ENCODE data around the gene ATP9A. TPM values are rescaled to one million over a fixed set of nuclear protein-coding genes. Genes with fewer than 3 reads are reported as not detected.
"Not testable (repeated sequence)": the region's sequence is repeated elsewhere in the genome, so short reads cannot be mapped to it uniquely, and the experiment has no call there.

The ATP9A gene
- total RNA-seq, 1 experiment from 2014 or later, result 0.20 TPM

DNA sequence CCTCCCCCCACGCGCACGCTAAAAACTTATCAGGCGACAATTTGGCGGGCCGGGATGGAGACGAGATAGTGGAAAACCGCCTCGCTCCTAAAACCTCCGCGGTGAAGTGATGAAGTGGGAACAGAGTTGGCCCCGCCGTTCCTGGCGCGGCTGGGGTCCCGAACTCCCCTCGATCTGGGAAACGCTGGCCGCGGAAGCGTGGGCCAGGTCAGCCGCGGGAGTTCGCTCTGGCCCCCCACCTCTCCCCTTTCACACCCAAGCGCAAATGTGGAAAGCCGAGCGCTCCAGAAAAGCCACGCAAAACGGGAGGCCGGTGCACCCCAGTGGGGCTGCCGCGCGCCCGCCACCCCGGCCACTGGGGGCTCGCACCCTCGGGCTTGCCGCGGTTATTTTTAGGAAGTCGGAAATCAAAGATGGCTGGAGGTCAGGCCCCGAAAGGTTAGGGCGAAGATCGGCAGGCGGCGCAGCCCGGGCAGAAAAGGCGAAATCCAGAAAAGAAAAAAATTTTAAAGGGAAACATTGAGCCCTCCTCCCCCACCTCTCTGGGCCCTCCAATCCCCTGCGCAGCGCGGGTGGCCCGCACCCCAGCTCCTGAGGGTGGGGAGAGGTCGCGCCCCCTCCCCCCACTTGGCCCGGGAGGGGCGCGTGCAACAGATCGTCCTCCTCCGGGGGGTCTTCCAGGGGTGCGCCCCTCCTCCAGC, 33.1 kb upstream of the ATP9A start:
- peaks cover 10% of the 10 kb centered on the region; the same call in 1 of the 2 replicates for H3K27me3 ChIP-seq
- H3K4me1 ChIP-seq, result no peaks in the 10 kb centered on the region
- no peak for DNase-seq
- no peaks in the 10 kb centered on the region for H3K9me3 ChIP-seq (replicated peaks)
- H3K36me3 ChIP-seq, result no peaks in the 10 kb centered on the region
- no peak overlapping the region for H3K27ac ChIP-seq
- H3K4me3 ChIP-seq, result no peak overlapping the region

DNA sequence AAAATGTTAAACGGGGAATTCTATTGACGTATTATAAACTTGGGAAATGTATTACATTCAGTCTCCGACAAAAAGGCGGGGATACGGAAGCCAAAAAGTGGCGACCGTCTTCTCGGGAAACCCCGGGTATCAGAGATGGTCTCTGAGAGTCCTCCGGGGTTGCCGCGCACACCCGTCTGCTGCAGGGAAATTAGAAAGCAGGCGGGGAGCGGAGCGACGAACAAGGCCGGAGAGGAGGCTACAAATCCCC, 32.6 kb upstream of the ATP9A start:
- Histone ChIP-seq H3K36me3 (no peaks in the 10 kb centered on the region), H3K27ac (no peak overlapping the region), H3K9me3 (replicated peaks) (no peaks in the 10 kb centered on the region), H3K4me3 (no peak overlapping the region), H3K27me3 (peaks cover 10% of the 10 kb centered on the region; the same call in 1 of the 2 replicates), H3K4me1 (no peaks in the 10 kb centered on the region)
- DNase-seq, result no peak

DNA sequence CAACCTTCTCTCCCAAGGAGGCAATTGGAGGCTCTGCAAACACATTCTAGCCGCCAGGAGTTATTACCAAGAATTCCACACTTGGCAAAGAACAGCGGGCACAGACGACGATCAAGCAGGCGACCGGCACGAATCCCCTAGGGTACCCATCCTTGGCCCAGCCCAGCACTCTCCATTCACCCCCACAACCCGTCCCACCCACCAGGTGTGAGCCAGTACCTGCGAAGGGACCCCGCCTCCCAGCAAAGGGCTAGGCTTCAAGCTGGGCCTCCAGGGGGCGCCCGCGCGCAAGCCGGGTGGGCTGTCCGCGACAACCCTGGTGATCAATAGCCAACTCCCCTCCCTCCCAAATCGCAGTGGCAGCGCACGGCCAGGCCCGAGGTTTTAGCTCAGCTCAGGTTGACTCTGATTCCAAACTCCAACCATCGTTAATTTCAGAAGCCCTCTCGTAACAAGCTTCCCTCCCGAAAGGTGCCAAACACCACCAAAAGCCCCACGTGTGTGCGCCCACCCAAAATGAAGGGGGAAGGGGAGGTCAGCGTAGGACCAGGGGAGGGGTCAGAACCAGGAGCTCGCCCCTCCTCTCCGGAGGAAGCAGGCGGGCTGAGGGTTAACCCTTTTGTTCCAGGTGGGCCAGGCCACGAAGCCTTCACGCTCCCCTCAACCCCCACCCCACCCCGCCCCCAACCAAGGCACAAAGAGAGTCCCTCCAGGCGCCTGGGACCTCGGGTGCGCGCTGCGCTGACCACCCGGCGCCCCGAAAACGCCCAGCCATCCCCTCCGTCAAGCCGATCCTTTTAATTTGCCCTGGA, 32.1 kb upstream of the ATP9A start:
- H3K27me3 ChIP-seq, result peaks cover 13% of the 10 kb centered on the region; the same call in 1 of the 2 replicates
- H3K9me3 ChIP-seq (replicated peaks), result no peaks in the 10 kb centered on the region
- H3K4me3 ChIP-seq, result no peak overlapping the region
- DNase-seq, result no peak
- H3K36me3 ChIP-seq, result no peaks in the 10 kb centered on the region
- no peak overlapping the region for H3K27ac ChIP-seq
- H3K4me1 ChIP-seq, result no peaks in the 10 kb centered on the region

DNA sequence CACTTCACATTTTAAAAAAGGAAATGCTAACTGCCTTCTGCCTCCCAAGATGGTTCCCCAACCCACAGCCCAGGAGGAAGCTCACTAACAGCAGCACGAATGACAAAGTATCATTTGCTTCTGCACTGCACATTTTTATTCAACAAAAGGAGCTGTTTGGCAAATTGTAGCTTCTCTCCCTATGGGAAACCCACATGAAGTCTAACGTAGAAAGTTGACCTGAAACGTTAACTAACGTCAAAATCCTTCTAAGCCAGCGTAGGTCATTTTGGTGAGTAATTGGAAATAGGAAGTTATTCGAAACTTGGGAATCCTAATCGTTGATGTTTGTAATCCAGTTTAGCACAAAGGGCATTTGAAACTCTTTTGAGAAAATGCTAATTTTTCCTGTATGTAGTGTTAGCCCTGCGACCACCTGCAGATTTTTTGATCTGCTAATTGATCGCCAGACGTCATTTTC, 31.2 kb upstream of the ATP9A start:
- H3K27me3 ChIP-seq, result peaks cover 13% of the 10 kb centered on the region; the same call in 1 of the 2 replicates
- H3K9me3 ChIP-seq (replicated peaks), result no peaks in the 10 kb centered on the region
- no peak for DNase-seq
- no peaks in the 10 kb centered on the region for H3K36me3 ChIP-seq
- H3K4me3 ChIP-seq, result no peak overlapping the region
- H3K4me1 ChIP-seq, result no peaks in the 10 kb centered on the region
- H3K27ac ChIP-seq, result no peak overlapping the region

DNA sequence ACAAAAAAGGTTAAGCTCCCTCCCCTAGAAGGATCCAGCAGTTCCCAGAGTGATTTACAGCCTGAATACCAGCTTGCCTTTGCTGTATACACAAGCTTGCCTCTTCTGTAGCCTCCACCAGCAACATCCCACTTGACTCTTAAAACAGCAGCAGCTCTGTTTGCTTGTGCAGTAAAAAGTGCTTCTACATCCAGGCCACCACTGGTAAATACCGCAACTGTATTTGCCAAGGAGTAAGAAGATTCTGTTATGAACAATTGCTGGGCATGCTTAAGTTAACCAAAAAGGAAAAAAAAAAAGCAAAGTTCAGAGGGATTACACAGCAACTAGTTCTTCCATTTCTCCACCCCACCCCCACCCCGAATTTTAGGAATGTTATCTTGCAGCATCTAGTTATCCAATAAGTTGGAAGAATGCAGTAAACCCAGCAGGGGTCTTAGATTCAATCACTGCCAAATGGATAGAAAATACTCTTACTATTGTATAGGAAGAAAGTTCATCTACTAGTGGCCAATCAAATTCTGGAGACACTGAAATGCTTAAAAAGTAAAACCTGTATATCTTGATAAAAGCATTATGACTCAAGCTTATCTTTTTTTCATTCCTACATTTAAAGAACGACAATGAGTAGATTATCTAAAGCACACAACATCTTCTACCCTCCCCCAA, 29.3 kb upstream of the ATP9A start:
- no peak overlapping the region for H3K27ac ChIP-seq
- no peaks in the 10 kb centered on the region for H3K9me3 ChIP-seq (replicated peaks)
- no peak for DNase-seq
- H3K36me3 ChIP-seq, result no peaks in the 10 kb centered on the region
- peaks cover 3% of the 10 kb centered on the region; the same call in 1 of the 2 replicates for H3K27me3 ChIP-seq
- no peak overlapping the region for H3K4me3 ChIP-seq
- H3K4me1 ChIP-seq, result no peaks in the 10 kb centered on the region

DNA sequence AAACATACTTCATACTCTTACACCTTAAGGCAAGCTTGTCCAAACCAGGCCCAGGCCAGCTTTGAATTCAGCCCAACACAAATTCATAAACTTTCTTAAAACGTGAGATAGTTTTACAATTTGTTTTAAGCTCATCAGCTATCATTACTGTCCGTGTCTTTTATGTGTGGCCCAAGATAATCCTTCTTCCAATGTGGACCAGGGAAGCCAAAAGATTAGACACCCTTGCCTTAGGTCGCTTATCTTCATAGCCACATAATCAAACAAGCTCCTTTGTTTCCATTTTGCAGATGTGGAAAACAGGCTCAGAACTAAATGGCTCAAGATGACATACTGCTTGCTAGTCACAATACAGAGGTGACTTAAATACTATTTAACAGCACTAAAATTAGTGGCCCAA, 28.1 kb upstream of the ATP9A start:
- no peak for DNase-seq
- Histone ChIP-seq H3K9me3 (replicated peaks) (no peaks in the 10 kb centered on the region), H3K27me3 (peaks cover 3% of the 10 kb centered on the region; the same call in 1 of the 2 replicates), H3K27ac (no peak overlapping the region), H3K4me1 (no peaks in the 10 kb centered on the region), H3K36me3 (no peaks in the 10 kb centered on the region), H3K4me3 (no peak overlapping the region)

DNA sequence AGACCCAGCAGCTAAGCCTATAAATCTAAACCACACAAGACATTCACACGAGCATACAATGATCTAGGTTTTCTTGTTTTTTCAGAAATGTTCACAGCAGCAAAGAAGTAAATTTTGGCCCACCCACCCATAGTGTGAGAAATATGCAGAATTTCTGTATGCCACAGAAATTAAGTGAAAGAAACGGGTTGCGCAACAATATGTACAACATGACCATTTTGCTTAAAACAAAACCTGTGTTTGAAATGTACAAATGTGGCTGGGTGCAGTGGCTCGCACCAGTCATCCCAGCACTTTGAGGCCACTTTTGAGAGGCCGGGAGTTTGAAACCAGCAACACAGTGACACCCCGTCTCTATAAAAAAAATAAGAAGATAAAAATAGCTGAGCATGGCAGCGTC, 24.8 kb upstream of the ATP9A start:
- Histone ChIP-seq H3K9me3 (replicated peaks) (no peaks in the 10 kb centered on the region), H3K27ac (no peak overlapping the region), H3K4me1 (no peaks in the 10 kb centered on the region), H3K36me3 (no peaks in the 10 kb centered on the region), H3K4me3 (no peak overlapping the region), H3K27me3 (peaks cover 11% of the 10 kb centered on the region; the same call in 1 of the 2 replicates)
- no peak for DNase-seq

DNA sequence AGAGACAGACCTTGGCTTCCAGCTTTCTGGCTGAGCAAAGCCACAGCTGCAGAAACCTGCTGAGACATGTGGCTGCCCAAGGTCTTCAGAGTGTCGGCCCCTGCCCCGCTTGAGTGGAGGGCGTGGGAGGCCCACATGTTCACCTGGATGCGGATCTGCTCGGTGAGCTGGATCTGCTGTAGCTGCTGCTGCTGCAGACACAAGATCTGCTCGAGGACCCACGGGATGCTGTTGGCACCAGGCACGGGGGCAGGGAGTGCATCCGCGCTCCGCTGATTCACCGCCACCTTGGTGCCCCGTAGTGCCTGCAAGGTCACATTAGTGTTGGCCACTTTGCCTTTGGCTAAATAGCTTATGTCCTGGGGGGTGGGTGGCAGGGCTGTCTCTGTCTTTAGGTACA, 23.4 kb upstream of the ATP9A start:
- Histone ChIP-seq H3K27ac (no peak overlapping the region), H3K36me3 (no peaks in the 10 kb centered on the region), H3K4me3 (no peak overlapping the region), H3K9me3 (replicated peaks) (no peaks in the 10 kb centered on the region), H3K4me1 (no peaks in the 10 kb centered on the region), H3K27me3 (peaks cover 11% of the 10 kb centered on the region; the same call in 1 of the 2 replicates)
- DNase-seq, result no peak

DNA sequence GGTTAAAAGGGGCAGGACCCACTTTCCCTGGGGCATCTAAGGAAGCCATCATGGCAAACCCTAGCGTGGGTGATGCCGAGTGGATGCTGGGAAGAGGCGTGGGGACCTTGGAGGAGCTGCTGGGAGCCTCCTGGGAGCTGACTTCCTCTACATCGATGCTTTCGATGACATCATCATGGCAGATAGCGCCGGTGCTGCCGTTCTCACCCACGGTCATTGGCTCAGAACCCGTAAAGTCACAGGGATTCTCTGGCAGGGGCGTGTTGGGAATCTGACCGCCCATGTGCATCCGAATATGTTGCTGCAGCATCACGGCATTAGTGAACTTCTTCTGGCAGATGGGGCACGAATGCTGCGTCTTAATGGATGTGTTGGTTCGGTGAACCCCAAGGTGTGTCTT, 22.1 kb upstream of the ATP9A start:
- no peaks in the 10 kb centered on the region for H3K36me3 ChIP-seq
- H3K4me3 ChIP-seq, result no peak overlapping the region
- H3K27ac ChIP-seq, result no peak overlapping the region
- DNase-seq, result no peak
- peaks cover 8% of the 10 kb centered on the region; the same call in 1 of the 2 replicates for H3K27me3 ChIP-seq
- no peaks in the 10 kb centered on the region for H3K4me1 ChIP-seq
- H3K9me3 ChIP-seq (replicated peaks), result no peaks in the 10 kb centered on the region

DNA sequence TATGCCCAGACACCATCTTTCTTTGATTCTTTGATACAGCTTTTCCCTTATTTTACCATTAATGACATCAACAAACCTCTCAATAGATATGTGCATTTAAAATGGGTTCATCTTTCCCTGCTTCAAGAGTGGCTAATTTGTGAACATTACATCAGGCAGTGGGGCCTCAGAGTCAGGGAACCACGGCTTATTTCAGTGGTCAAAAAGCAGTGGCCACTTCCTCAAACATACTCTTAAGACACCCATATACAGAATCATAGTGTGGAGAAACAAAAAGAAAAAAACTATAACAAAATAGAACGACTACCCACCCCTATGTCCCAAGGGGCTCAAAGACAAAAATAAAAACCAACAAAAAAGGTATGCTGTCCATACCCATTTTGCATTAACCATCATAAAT, 21.2 kb upstream of the ATP9A start:
- Histone ChIP-seq H3K36me3 (no peaks in the 10 kb centered on the region), H3K27ac (no peak overlapping the region), H3K4me3 (no peak overlapping the region), H3K9me3 (replicated peaks) (no peaks in the 10 kb centered on the region), H3K4me1 (no peaks in the 10 kb centered on the region), H3K27me3 (peaks cover 8% of the 10 kb centered on the region; the same call in 1 of the 2 replicates)
- no peak for DNase-seq

DNA sequence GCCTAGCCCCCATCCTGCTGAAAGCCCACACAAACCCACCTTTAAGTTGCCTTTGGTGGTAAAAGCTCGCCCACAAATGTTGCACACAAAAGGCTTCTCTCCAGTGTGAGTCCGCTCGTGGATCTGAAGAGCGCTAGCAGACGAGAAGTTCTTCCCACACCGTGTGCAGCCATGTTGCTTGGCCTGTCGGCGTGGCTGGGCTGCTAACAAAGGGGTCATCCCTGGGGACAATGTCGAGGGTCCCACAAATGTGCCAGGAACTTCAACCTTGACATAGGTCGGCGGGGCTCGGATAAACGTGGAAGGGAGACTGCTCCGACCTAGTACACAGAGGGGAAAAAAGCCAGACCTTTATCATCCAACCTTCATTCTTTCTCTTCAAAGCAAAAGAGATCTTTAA, 20.6 kb upstream of the ATP9A start:
- Histone ChIP-seq H3K27ac (no peak overlapping the region), H3K4me1 (no peaks in the 10 kb centered on the region), H3K4me3 (no peak overlapping the region), H3K9me3 (replicated peaks) (no peaks in the 10 kb centered on the region), H3K36me3 (no peaks in the 10 kb centered on the region), H3K27me3 (peaks cover 8% of the 10 kb centered on the region; the same call in 1 of the 2 replicates)
- no peak for DNase-seq

DNA sequence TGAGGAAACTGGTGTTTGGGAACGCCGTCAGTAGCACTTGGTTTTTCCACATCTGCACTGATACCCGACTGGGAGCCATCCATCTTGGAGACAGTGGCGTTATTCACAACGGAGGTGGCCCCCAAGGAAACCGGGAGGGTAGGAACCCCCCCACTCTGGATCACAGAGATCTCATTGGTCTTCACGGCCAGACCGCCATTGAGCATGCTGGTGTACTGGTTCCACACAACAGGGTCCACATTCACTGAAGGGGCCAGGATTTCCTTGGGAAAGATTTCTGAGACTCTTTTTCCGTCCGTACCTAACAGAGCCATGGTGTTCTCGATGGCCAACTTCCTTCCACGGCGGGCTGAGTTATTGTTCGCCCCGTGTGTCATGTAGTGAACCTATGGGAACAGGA, 16.1 kb upstream of the ATP9A start:
- H3K27me3 ChIP-seq, result peaks cover 8% of the 10 kb centered on the region; the same call in 1 of the 2 replicates
- H3K9me3 ChIP-seq (replicated peaks), result no peaks in the 10 kb centered on the region
- no peak overlapping the region for H3K27ac ChIP-seq
- H3K36me3 ChIP-seq, result no peaks in the 10 kb centered on the region
- no peak overlapping the region for H3K4me3 ChIP-seq
- DNase-seq, result no peak
- H3K4me1 ChIP-seq, result no peaks in the 10 kb centered on the region

DNA sequence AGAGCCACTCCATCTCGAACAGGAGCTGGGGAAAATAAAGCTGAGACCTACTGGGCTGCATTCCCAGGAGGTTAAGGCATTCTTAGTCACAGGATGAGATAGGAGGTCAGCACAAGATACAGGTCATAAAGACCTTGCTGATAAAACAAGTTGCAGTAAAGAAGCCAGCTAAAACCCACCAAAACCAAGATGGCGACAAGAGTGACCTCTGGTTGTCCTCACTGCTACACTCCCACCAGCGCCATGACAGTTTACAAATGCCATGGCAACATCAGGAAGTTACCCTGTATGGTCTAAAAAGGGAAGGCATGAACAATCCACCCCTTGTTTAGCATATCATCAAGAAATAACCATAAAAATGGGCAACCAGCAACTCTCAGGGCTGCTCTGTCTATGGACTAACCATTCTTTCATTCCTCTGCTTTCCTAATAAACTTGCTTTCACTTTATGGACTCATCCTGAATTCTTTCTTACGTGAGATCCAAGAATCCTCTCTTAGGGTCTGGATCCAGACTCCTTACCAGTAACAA, 10.1 kb upstream of the ATP9A start:
- not testable (repeated sequence) for H3K27ac ChIP-seq; H3K4me3 ChIP-seq; H3K27me3 ChIP-seq; H3K36me3 ChIP-seq; DNase-seq; H3K9me3 ChIP-seq (replicated peaks); H3K4me1 ChIP-seq

DNA sequence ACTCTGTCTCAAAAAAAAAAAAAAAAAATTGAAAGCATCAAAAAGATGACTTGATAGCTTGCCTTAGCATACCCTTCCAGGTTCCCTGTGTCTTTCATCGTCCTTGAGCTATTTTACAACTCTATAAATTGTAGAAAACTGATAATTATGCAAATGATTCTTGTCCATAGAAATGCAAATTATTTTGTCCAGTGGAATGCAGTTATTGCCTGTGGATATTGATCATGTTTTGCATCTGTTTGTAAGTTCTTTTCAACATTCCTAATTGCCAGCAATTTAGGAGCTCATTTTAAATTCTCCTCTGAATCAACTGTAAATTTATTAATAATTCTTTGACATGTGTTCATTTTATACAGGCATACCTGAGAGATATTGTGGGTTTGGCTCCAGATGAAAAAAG, 7.1 kb upstream of the ATP9A start:
- no peak overlapping the region for H3K4me3 ChIP-seq
- no peaks in the 10 kb centered on the region for H3K36me3 ChIP-seq
- DNase-seq, result no peak
- no peak overlapping the region for H3K27ac ChIP-seq
- H3K4me1 ChIP-seq, result no peaks in the 10 kb centered on the region
- H3K27me3 ChIP-seq, result peaks cover 11% of the 10 kb centered on the region
- H3K9me3 ChIP-seq (replicated peaks), result no peaks in the 10 kb centered on the region

DNA sequence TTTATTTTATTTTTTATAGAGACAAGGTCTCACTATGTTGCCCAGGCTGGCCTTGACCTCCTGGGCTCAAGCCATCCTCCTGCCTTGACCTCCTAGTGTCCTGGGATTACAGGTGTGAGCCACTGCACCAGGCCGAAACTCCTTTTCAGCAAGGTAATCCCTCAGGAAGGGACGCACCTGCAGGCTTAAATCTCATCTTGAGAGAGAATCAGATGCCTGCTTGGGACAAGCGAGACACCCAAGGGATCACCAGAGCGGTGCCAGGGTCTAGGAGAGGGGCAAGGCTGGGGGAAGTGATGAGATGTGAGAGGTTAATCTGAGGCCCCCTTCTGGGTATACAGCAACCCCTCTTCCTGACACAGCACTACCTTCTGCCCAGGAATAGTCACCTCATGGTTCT, 4.0 kb upstream of the ATP9A start:
- no peaks in the 10 kb centered on the region for H3K4me1 ChIP-seq
- no peaks in the 10 kb centered on the region for H3K9me3 ChIP-seq (replicated peaks)
- no peaks in the 10 kb centered on the region for H3K36me3 ChIP-seq
- no peak for DNase-seq
- H3K4me3 ChIP-seq, result no peak overlapping the region
- no peak overlapping the region for H3K27ac ChIP-seq
- H3K27me3 ChIP-seq, result peaks cover 11% of the 10 kb centered on the region
